Activated CD4-positive, alpha-beta T cell treated with anti-CD3 and anti-CD28 coated beads, Interleukin-2, amount 50 U/mL, for 48 hours (primary cell): ENCODE data around the gene ARID1B.
"Not testable (repeated sequence)": the region's sequence is repeated elsewhere in the genome, so short reads cannot be mapped to it uniquely, and the experiment has no call there.

Experiments
- DNase-seq, 2 experiments: peaks; one replicate each; pipeline ENCODE4 v3.0.0-alpha.2; 2020

Gene ARID1B

GRCh38 chr6:156971153-156971885 lies 194.1 kb downstream of the ARID1B start:
- DNase-seq = no peak

- no peak for DNase-seq
Measured at GRCh38 chr6:156972145-156972544, 195.0 kb downstream of the ARID1B start.

- no peak for DNase-seq
Measured at GRCh38 chr6:156974830-156975261, 197.7 kb downstream of the ARID1B start.

DNA sequence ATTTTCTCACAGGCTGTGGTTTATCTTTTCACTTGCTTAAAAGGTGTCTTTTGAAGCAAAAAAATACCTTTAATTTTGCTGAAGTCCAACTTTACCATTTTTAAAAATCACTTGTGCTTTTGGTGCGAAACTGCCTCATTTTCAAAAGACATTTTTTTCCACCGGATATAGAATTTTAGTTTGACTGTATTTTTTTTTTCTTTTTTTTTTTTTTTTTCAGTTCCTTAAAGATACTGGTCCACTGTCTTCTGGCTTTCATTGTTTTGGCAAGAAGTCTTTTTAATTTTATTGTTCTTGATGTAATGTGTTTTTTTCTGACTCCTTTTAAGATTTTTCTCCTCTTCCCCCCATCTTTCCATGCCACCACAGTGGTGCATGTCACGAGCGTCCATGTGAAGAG lies 198.2 kb downstream of the ARID1B start:
- no peak for DNase-seq

DNA sequence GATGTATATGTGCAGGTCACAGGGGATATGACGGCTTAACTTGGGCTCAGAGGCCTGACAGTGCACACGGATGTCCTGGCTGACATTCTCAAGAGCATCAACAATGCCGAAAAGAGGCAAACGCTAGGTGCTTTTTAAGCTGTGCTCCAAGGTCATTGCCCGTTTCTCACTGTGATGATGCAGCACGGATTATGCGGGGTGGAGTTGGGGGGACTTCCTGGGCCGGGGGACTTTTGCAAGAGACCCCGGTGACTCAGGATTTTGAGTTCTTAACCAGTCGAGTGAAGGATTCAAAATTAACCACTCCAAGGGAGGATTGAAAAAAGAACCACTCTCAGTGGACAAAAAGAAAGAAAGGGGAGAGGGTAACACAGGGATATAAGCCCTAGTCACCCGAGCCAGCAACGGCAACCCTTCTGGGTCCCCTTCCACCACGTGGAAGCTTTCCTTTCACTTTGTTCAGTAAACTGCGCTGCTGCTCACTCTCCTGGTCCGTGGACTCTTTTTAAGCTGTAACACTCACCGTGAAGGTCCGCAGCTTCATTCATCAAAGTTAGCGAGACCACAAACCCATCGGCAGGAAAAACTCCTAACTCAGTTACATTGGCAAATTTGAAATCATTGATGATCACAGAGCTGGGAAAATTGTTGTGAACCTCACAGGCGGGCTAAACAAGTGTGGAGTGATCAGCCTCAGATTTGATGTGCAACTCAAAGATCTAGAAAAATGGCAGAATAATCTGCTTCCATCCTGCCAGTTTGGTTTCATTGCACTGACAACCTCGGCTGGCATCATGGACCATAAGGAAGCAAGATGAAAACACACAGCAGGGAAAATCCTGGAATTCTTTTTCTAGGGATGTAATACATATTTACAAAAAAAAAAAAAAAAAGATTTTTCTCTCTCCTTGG lies 199.3 kb downstream of the ARID1B start:
- DNase-seq = no peak

- DNase-seq = no peak
Measured at GRCh38 chr6:156977527-156978291, 200.5 kb downstream of the ARID1B start.

DNA sequence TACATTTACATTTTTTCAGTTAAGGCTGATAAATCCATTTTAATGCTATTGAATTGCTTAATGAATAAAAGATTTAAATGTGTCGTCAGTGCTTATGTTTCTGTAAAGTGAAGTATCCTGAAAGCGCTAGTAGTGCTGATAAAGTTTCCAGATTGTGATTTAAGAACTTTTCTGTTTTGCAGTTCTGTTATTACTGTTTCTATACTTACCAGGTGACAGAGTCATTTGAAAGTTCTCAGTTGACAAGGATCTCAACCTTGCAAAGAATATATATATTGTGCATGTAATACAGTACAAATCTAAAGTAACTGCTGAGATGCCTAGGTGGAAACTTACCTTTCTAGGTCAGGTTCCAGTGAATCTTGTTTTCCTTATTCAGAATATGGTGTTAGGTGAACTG lies 201.8 kb downstream of the ARID1B start:
- no peak for DNase-seq

GRCh38 chr6:156980515-156980914 lies 203.3 kb downstream of the ARID1B start:
- DNase-seq = no peak

DNA sequence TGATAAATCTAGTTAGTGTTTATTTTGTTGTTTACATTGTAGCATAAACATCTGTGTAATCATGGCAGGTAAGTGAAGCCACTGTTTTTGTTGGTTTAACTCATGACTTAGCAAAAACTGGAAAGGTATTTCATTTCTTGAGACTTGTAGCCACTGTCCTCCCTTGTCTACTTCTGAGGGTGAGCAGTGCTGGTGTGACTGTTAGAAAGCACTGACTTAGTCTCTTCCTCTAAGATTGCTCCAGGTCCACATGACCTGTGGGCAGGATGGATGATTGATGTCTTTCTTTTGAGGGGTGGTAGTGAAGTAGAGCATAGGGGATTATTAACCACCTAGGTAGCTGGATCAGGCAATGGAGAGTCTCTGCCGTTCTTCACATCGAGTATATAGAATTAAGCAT lies 203.8 kb downstream of the ARID1B start:
- DNase-seq = no peak

DNA sequence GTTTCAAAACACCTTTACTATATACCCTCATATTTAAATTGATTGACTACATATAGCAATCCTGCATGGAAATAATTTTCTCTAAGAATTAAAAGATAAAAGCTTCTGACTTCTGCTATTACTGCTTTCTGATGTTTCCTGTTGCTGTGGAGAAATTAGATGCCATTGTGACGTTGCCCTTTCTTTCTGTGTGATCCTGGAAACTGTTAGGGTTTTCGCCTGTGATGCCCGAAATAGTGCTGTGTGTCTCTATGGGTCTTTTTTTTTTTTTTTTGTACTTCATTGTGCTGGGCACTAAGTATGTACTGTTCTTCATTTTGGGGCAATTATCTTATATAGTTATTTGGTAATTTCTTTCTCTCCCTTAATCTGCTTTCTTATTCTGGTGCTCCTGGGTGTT lies 205.0 kb downstream of the ARID1B start:
- DNase-seq = no peak

DNA sequence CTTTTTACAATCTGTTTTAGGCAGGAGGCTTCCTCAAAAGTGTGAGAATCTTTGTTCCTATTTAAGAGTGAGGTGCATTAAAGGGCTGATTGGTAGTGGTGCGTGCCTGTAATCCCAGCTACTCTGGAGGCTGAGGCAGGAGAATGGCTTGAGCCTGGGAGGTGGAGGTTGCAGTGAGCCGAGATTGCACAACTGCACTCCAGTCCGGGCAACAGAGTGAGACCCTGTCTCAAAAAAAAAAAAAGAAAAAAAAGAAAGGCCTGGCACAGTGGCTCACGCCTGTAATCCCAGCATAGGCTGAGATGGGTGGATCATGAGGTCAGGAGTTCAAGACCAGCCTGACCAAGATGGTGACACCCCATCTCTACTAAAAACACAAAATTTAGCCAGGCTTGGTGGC lies 205.7 kb downstream of the ARID1B start:
- DNase-seq = not testable (repeated sequence)

- no peak for DNase-seq
Measured at GRCh38 chr6:156984178-156984738, 207.1 kb downstream of the ARID1B start.

- no peak for DNase-seq
Measured at GRCh38 chr6:156985309-156985708, 208.1 kb downstream of the ARID1B start.

DNA sequence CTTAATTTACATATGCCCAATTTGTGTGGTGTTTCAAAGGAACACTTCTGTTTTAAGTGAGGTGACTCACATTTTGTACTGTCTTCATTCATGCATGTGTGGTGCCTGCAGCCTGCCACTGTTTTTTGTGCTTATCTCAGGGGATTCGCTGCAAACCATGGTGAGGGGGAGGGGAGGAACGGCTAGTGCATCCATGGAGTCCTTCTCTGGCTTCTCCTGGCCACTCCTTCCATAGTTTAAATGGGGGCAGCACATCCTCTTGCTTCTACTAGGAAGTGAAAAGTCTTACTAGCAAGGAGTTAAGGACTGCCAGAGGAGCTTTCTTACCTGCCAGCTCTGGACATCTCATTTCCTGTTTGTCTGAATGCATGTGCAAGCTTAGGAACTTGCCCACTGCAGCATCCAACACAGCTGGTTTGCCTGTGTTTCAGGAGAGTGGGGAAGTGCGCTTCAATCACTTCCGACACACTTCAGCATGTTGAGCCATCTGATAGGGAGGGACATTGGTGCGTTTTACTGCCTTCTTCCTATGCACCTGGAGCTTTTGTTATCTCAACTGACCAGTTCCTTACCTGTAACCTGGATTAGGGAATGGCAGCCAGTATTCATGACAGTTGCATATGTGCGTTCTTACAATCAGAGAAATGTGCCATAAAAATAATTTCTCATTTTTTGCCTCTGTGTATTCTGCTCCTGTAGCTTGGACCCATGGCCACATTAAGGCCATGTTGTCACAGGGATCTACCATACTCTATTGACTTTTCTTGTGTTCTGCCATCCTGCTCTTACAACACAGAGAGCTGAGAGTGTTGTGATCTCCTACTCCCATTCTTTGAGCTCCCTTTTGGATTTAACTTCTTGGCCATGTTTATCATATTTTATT lies 211.3 kb downstream of the ARID1B start:
- no peak for DNase-seq

DNA sequence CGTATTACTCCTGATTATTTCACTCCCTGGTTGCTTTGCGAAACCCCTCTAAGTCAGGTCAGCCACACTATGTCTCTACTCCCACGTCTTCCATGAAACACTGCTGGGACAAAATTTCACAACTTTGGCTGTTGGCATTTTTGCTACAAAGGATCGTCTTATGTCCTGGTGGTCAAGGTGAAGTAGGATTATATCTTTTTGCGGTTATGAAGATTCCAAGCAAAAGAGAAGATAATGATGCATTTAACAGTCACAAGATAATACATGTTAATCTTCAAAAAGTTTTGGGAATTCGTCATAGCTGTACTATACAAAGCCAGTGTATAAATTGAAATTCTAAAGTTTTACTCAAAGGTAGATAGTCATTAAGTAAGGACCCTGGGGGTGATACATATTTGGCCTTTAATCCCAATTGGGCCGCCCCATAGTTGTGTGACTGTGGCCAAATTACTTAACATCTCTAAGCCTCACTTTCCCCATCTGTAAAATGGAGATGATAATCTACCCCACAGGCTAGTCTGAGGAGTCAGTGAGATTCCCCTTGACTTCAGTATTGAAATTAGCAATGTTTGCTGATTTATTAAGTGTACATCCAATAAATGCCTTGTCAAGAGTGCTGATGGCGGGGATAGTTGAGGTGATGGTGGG lies 212.1 kb downstream of the ARID1B start:
- DNase-seq = no peak

GRCh38 chr6:156992020-156992804 lies 215.0 kb downstream of the ARID1B start:
- no peak for DNase-seq

DNA sequence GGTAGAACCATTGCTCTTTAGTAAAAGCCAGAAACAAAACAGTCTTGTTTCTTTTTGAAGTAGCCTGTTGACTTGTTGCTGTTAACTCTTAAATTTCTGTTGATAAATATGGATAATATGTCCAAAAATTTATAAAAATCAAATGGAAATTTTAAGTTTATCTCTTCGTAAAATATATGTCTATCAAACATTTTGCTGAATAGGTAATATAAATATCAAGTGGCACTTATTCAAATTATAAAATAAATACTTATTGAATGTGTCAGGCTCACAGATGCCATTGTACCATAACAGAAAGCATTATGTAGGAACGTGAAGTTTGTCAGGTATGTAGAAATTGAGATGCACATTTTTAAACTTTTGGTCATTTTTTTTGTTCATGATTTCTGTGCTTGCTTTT lies 216.5 kb downstream of the ARID1B start:
- no peak for DNase-seq

- DNase-seq = no peak
Measured at GRCh38 chr6:156994215-156995076, 217.3 kb downstream of the ARID1B start.

- DNase-seq = no peak
Measured at GRCh38 chr6:156995502-156995901, 218.3 kb downstream of the ARID1B start.

- DNase-seq = no peak
Measured at GRCh38 chr6:156996265-156996664, 219.1 kb downstream of the ARID1B start.
